Measurements from ENCODE around the gene NMS. TPM values are rescaled to one million over a fixed set of nuclear protein-coding genes. Genes with fewer than 3 reads are reported as not detected.

The NMS gene
- total and polyA plus RNA-seq, 5 experiments from 2014 or later, result not detected

Other genes starting within 250 kb of the NMS start
- gene LONRF2, start 148.0 kb upstream of the NMS start, total RNA-seq, result not detected
- not detected for gene LONRF2, start 148.0 kb upstream of the NMS start, polyA plus RNA-seq
- gene CHST10, start 52.8 kb upstream of the NMS start, total RNA-seq, result 1 to 10 TPM; 6.4 to 7.5 TPM
- gene CHST10, start 52.8 kb upstream of the NMS start, polyA plus RNA-seq, result 1 to 10 TPM; 5.0 to 8.2 (median 5.0) TPM
- 10 to 100 TPM; 21.1 to 21.8 TPM for gene PDCL3, start 92.5 kb downstream of the NMS start, total RNA-seq
- gene PDCL3, start 92.5 kb downstream of the NMS start, polyA plus RNA-seq, result 10 to 100 TPM; 54.8 to 67.4 (median 58.4) TPM

Data from naive thymus-derived CD8-positive, alpha-beta T cell (primary cell).